ENCODE measurements around the gene CAMK1G.

The CAMK1G gene

DNA sequence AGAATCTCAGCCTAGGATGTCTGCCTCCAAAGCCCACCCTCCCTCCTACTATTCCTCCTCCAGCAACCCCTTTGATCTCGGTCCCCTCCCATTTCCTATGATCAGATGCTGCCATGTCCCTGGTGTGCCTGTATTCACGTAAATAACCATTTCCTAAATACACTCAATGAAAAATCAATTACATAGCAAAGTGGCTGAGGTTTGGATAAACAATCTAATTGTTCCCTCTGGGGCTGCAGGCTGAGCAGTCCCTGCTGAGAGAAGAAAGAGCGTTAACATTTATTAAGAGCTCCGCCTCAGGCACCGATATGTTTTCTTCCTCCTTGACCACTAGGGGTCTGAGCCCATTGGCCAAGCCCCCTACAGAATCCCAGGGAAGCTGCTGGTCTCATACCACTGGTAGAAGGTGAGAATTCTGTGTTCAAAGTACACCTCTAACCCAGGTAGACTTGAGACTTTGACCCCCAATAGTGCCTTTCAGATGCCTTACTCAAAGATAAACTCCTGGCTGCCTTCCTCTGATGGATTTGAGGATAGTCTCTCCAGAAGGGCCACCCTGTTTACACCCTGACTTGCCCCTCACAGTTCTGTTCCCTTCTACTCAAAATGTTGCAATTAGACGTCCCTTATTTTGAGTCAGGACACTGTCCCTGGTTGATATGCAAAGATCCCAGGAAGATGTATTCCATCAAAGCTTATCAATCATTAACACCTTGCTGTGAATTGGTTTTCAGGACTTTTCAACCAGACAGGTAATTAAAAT, 33.9 kb upstream of the CAMK1G start:
- Histone ChIP-seq H3K27me3 (peaks cover 30% of the 10 kb centered on the region), H3K36me3 (no peaks in the 10 kb centered on the region), H3K4me3 (ENCODE audit: low read depth in 1 of 2, low read length in 1 of 2) (no peak overlapping the region), H3K9me3 (no peaks in the 10 kb centered on the region), H3K27ac (no peak overlapping the region), H3K4me1 (ENCODE audit: control insufficient read depth in 1 of 2, insufficient read depth in 1 of 2, low read depth in 1 of 2, low read length in 1 of 2) (no peaks in the 10 kb centered on the region)
- TF ChIP-seq, protein P1, sequence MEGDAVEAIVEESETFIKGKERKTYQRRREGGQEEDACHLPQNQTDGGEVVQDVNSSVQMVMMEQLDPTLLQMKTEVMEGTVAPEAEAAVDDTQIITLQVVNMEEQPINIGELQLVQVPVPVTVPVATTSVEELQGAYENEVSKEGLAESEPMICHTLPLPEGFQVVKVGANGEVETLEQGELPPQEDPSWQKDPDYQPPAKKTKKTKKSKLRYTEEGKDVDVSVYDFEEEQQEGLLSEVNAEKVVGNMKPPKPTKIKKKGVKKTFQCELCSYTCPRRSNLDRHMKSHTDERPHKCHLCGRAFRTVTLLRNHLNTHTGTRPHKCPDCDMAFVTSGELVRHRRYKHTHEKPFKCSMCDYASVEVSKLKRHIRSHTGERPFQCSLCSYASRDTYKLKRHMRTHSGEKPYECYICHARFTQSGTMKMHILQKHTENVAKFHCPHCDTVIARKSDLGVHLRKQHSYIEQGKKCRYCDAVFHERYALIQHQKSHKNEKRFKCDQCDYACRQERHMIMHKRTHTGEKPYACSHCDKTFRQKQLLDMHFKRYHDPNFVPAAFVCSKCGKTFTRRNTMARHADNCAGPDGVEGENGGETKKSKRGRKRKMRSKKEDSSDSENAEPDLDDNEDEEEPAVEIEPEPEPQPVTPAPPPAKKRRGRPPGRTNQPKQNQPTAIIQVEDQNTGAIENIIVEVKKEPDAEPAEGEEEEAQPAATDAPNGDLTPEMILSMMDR (IDR thresholded peaks at IDR 0.05): no peak

DNA sequence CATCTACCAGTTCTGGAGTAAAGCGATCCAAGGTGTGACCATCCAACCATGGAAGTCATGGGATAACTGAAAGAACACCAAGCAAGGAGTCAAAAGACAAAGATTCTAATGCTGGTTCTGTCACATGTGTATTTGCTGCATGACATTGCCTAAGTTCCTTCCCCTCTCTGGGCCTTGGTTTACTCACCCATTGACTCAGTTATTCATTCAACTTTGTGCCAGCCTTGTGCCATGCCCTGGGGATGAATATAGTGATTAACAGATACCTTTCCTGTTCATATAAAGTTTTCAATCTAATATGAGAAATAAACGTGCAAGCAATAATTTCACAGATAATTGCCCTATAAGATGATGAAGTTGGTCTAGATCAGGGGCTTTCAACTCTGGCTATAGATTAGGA, 33.0 kb upstream of the CAMK1G start:
- Histone ChIP-seq H3K4me3 (ENCODE audit: low read depth in 1 of 2, low read length in 1 of 2) (no peak overlapping the region), H3K27ac (no peak overlapping the region), H3K36me3 (no peaks in the 10 kb centered on the region), H3K9me3 (no peaks in the 10 kb centered on the region), H3K4me1 (ENCODE audit: control insufficient read depth in 1 of 2, insufficient read depth in 1 of 2, low read depth in 1 of 2, low read length in 1 of 2) (no peaks in the 10 kb centered on the region), H3K27me3 (peaks cover 30% of the 10 kb centered on the region)
- TF ChIP-seq, protein P1 (IDR thresholded peaks at IDR 0.05): no peak

DNA sequence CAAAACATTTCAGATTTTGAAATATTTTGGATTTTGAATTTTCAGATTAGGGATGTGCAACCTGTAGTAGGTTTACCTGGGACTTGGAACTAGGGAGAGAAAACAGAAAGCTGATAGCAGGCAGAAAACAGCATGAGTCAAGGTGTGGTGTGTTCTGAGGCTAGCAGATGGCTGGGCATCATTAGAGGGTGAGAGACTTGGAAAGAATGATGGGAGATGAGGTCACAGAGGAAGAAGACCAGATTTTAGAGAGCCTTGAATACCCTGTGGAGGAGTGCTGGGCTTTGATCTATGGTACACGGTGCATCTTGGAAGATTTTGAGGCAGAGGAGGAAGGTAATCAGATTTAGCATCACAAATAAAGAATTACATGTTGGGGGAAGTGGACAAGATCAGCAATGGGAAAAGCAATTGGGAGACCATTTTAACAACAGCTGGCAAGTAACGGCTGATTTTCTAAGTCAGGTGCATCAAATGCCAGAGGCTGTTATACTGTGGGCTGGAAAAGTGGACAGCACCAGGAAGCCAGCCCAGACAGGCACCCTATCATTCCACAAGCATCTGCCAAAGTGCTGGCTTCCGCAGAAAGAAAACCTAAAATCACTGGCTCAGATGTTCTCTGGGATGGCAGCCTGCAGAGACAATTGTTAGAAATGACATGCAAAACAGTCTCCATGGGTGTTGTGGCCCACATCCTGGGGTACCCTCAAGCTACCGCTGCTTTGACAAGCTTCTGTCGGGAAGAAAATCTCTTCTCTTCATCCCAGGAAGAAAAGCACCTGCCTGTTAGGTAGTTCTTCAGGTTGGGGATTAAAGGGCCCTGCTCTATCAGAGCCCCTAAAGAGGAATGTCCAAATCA, 30.9 kb upstream of the CAMK1G start:
- Histone ChIP-seq H3K36me3 (no peaks in the 10 kb centered on the region), H3K9me3 (no peaks in the 10 kb centered on the region), H3K4me3 (ENCODE audit: low read depth in 1 of 2, low read length in 1 of 2) (no peak overlapping the region), H3K27me3 (peaks cover 44% of the 10 kb centered on the region), H3K27ac (no peak overlapping the region), H3K4me1 (ENCODE audit: control insufficient read depth in 1 of 2, insufficient read depth in 1 of 2, low read depth in 1 of 2, low read length in 1 of 2) (no peaks in the 10 kb centered on the region)
- TF ChIP-seq, protein P1 (IDR thresholded peaks at IDR 0.05): no peak

DNA sequence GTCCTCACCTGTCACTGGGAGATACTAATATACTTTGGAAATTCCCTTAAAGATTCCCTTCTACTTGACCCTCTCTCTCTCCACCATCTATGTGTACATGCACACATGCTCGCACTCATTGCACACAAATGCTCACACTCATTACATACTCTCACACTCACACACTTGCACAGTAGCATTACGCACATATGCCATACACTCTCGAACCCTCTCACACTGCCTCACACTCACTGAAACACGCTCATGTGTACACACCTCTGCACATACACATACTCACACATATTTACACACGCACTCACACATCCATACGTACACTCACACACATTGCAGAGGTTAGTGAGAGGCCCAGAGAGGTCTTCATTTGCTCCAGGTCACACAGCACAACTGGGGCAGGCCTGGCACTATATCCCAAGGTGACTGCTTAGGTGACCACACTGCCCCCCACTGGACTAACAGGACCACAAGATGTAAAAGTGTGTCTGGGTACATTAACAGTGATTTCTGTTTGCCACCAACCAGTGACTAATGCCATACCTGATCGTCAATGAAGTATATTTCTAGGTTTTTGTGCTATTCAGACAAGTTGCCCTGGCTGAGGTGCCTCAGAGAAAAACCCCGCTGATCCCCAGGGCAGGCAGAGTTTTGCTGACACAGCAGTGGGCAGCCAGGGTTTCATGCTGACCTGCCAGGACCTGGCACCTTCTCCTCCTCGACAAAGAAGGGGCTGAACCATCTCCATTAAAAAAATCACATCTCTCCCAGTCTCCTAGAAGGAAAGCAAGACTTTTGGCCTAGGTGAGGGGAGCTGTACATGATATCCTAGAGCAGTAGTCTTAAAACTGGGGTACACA, 28.5 kb upstream of the CAMK1G start:
- Histone ChIP-seq H3K36me3 (no peaks in the 10 kb centered on the region), H3K27ac (no peak overlapping the region), H3K27me3 (peaks cover 36% of the 10 kb centered on the region), H3K4me1 (ENCODE audit: control insufficient read depth in 1 of 2, insufficient read depth in 1 of 2, low read depth in 1 of 2, low read length in 1 of 2) (no peaks in the 10 kb centered on the region), H3K4me3 (ENCODE audit: low read depth in 1 of 2, low read length in 1 of 2) (no peak overlapping the region), H3K9me3 (no peaks in the 10 kb centered on the region)
- TF ChIP-seq, protein P1 (IDR thresholded peaks at IDR 0.05): no peak

DNA sequence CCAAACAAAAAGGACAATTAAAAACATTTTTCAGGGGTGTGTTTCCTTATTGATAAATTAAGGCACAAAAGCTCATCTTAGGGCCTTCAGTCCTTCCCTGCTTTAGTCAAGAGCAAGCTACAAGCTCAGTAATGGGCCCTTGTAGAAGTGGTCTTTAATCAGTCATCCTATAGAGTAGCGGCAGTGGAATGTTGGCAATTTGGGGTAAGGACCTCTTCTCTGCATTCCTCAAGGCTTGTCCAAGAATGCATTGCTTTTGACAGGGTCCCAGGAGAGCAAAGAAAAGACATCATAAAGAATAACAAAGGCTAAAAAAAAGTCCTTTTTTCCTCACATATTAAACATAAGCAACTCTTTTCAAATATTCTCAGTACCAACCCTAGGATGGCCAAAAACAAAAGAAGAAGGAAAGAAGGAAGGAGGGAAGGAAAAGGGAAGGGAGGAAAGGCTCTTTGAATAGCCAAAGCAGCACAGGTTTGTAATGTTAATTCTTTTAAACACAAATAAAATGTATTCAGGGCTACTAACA, 27.3 kb upstream of the CAMK1G start:
- no peak overlapping the region for H3K27ac ChIP-seq
- no peaks in the 10 kb centered on the region for H3K4me1 ChIP-seq (ENCODE audit: control insufficient read depth in 1 of 2, insufficient read depth in 1 of 2, low read depth in 1 of 2, low read length in 1 of 2)
- H3K36me3 ChIP-seq: no peaks in the 10 kb centered on the region
- no peak overlapping the region for H3K4me3 ChIP-seq (ENCODE audit: low read depth in 1 of 2, low read length in 1 of 2)
- H3K27me3 ChIP-seq: peaks cover 36% of the 10 kb centered on the region
- TF ChIP-seq, protein P1 (IDR thresholded peaks at IDR 0.05): no peak
- H3K9me3 ChIP-seq: no peaks in the 10 kb centered on the region
